ENCODE measurements around the gene FUT9. TPM values are rescaled to one million over a fixed set of nuclear protein-coding genes. Genes with fewer than 3 reads are reported as not detected.
"Not testable (repeated sequence)": the region's sequence is repeated elsewhere in the genome, so short reads cannot be mapped to it uniquely, and the experiment has no call there.

FUT9 gene
- total RNA-seq, 1 donor from 2014 or later = not detected

DNA sequence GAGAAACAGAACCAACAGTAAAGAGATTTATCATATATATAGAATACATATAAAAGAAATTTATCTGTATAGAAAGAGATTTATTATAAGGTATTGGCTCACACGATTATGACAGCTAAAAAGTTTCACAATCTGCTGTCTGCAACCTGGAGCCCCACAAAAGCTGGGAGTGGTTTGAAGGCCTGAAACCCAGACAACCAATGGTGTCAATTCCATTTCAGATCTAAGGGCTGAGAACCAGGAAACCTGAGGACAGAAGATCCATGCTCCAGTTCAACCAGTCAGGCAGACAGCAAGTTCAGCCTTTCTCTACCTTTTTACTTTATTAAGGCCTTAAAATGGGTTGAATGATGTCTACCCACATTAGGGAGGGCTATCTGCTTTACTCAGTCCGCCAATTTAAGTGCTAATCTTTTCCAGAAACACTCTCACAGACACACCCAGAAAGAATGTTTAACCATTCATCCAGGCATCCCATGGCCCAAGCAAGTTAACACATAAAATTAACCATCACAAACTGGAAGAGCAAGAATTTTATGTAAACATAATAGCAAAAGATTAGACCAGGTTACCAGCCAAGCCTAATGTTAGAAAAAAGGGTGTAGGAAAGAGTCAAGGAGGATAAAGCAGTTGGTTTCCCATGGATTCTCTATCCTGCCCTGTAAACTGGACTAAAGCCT, 170.9 kb downstream of the FUT9 start:
- ATAC-seq = no peak

DNA sequence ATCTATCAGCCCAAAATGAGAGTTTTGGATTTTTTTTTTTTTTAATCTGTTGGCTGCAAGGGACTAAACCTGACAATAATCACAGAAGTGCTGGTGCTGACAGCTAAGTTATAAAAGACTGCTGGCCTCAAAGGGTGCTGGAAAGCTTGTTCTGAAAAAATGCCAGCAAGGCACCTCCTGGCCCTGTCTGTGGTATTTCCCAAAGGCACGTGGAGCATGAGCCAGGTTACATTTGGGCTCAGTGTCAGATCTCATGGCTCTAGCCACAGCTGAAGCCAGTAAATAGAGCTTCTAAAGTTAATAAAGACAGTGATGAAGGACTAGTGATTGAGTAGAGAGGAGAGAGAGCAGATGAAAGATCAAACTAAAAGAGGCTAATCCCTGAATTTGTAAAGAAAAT, 178.9 kb downstream of the FUT9 start:
- no peak for ATAC-seq

DNA sequence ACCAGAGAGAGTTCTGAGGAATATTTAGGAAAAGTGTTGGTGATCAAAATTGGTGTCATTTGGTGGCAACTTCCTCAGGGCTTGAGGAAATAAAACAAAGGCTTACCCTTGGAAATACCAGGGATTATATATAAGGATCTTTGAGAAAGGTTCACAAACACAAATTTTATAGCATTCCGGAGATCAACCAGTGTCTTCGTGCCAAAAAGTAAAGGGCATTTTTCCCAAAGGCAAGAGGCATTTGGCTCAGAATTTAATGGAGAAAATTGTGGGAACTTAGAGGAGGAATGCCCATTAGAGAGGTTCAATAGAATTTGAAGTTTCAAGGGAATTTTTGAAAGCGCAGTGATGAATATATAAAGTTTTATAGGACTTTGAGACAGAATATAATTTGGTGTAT, 179.5 kb downstream of the FUT9 start:
- ATAC-seq = no peak

DNA sequence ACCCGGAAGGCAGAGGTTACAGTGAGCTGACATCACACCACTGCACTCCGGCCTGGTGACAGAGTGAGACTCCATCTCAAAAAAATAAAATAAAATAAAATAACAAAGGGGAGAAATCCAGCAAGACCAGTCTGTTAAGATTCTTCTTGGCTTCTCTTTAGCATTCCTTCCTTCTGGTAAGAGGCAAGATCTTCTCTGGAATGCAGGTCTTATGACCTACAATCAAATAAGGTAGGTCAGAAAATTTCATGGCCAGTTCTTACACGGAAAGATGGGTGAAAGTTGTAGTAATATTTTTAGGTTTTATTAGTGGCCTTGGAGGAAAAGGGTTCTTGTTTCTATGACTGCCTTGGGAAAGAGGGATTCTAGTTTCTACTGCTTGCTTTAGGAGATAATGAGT, 180.9 kb downstream of the FUT9 start:
- no peak for ATAC-seq

DNA sequence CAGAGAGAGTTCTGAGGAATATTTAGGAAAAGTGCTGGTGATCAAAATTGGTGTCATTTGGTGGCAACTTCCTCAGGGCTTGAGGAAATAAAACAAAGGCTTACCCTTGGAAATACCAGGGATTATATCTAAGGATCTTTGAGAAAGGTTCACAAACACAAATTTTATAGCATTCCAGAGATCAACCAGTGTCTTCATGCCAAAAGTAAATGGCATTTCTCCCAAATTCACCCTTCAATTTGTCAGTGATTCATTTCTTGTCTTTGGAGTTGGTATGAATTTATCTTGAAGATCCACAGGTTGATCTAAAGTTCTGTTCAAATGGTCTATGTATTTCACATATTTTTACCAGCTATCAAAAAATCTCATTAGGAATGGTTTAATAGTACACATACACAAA, 181.5 kb downstream of the FUT9 start:
- no peak for ATAC-seq

DNA sequence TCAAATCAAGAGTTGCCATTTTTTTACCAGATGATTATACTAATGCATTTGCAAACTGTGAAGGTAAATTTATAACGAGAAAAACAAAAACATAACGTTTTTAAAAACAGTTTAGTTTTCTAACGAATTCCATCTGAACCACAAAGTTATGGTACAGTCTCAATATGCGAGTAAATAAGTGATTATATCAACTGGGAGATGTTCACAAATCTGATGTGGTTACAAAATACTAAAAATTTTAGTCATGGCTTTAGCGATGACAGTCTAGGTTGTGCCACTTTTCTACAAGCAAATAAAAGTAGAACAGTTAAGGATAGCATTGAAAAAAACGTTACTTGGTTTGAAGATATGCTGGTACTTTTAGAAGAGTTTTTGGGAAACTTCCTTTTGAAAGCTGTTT, 186.8 kb downstream of the FUT9 start:
- no peak for ATAC-seq

DNA sequence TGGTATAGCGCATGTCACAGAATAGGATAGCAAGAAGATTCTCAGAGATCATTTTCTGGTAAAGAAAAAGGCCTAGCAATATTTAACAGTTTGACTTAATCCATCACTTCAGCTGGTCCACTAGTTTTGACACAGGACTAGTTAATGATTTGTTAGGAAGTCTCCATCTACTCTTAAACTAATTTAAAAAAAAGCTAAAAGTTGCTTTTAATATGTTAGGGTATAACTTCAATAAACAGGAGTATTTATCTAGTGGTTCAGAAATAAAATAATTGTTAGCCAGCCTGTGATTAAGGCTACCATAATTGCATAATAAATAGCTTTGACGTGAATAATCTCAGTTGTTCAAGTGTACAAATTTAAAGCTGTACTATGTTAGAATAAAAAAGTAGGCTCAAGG, 195.6 kb downstream of the FUT9 start:
- ATAC-seq = no peak

DNA sequence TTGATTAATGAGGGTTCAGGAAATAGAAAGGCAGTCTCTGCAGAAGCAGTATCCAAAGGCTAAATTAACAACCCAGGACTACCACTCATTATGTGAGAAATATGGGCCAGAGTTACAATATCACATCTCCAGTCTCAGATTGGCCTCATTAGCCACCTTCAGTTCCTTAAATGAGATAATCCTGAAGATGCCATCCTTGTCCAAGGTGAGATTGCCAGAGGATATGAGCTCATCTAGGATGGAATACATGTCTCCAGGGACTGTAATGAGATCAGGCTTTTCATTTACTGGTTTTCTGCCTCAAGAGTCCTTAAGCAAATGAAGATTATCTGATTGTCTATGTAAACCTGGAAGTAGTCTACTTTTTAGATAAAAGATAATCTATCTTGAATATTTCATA, 196.3 kb downstream of the FUT9 start:
- ATAC-seq = no peak

DNA sequence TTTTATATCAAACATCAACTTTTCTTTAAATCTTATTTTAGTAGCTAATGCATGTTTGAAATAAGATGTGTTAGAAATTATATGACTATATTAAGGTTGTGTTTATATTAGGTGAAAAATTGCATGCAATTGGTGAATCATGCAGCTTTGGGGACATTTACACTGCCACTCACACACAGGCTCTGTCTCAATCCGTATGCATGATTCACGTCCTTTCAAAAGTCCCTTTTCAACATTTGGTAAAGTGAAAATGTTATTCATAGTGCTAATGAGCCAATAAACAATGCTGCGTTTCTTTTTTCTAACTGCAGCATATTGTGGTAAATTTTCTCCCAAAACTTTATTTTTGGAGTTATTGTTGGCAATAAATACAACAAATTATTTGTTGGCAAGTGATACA, 198.0 kb downstream of the FUT9 start:
- ATAC-seq = no peak

DNA sequence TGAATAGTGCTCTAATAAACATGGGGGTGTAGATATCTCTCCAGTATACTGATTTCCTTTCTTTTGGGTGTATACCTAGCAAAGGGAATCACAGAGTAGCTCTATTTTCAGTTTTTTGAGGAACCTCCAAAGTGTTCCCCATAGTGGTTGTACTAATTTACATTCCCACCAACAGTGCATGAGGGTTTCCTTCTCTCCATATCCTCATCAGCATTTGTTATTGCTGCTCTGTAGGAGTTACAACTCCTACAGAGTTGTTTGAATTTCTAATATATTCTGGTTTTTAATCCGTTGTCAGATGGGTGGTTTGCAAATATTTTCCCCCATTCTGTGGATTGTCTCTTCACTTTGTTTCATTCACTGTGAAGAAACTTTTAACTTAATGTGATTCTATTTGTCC, 207.9 kb downstream of the FUT9 start:
- no peak for ATAC-seq

DNA sequence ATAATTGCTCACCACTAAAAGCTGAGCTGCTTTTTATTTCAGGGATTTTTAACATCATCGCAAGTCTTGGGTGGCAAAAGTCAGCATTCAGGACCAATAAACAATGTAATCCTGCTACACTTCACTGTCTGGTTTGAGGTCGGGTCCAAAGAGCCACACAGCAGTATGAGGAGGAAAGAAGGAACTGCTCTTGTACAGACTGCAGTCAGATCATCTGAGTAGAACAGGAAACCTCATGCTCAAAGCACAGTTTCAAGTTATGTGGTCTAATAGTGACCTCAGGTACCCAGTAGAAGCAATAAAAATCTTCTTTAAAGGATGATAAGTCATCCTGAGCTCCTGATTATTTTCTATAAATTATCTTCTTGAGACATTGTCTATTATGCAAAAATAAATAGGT, 211.4 kb downstream of the FUT9 start:
- no peak for ATAC-seq

DNA sequence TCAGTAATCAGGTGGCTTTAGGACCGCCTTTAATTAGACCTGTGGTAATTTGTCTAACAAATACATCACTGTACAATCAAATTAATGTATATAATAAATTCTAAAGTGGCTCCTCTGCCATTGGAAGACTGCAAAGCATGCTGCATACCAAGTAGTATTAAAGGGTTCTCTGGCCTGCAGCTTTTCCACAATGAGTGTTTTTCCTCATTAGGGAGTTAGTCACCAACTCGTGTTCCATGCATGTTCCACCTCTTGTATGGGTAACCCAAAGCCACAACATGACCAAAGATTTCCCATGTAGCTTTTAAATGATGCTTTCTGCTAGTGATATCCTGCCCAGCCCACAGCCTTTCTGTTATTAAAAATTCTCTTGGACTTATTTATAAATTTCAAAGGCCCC, 218.7 kb downstream of the FUT9 start:
- no peak for ATAC-seq

DNA sequence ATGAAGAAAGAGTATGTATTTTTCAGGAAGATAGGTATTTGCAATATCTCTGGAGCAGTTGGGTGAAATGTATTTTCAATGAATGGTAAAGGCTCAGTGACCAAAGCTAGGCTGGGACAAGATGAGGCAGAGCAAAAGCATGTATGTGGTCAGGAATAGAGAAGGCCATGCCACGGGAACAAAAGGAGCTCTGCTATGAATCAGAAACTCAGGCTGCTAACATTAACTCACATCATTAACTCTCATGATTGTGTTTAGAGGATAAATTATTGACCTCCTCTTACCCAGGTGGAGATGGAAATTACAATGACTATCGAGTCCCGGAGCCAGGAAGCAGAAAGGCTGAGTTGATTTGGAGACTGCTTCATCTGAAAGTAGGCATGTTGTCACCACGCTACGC, 220.2 kb downstream of the FUT9 start:
- no peak for ATAC-seq

DNA sequence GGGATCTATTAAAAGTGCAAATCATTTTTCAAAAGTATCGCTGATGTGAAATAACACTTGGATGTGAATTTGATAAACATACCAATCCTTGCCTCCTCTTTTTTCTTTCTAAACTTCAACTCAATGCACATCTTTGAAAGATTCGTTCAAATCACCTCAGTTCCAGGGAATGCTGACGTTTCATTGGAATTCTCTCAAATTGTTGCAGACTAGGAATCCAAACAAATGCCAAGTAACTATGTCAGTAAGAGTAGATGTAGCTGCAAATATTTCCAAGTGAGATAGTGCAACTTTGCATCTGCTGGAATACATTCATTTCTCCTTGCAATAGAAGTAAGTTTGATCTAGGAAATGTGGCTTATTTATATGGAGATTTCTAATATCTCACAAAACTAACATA, 220.7 kb downstream of the FUT9 start:
- no peak for ATAC-seq

DNA sequence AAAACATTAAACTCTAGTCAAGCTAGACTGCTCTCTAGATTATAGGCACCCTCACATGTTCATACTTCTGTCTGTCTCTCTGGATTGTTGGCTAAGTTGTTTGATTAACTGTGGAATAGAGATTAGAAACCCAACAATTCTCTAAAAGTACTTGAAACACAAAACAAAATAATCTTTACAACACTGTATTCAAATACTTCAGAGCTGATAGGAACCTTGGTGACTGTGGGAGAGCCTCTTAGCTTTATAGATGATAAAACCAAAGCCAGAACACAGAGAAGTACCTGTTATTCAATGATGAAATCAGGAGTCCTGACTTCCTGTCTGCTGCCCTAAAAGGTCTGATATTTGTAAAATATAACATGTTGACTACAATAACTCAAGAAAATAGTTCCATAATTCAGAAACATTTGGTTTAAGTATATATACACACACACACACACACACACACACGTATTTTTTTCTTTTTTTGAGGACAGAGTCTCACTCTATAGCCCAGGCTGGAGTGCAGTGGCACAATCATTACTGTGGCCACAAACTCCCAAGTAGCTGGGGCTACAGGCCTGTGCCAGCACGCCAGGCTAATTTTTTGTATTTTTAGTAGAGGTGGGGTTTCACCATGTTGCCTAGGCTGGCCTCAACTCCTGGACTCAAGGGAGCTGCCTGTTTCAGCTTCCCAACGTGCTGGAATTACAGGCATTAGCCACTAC, 222.0 kb downstream of the FUT9 start:
- no peak for ATAC-seq

DNA sequence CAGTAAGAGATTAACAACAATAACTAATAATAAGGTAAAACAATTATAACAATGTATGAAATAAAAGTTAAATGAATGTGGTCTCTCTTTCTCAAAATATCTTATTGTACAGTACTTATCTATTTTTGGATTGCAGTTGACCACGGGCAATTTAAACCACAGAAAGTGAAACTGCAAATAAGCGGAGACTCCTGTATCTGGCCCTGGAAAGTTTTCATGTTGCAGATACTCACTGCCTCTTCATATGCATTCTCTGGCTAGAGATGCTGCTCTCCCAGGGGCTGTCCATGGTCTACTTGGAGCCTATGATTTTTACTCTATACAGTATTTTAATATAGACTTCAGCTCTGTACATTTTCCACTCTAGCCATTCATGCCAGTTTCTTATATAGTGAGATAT, 230.8 kb downstream of the FUT9 start:
- ATAC-seq = no peak

DNA sequence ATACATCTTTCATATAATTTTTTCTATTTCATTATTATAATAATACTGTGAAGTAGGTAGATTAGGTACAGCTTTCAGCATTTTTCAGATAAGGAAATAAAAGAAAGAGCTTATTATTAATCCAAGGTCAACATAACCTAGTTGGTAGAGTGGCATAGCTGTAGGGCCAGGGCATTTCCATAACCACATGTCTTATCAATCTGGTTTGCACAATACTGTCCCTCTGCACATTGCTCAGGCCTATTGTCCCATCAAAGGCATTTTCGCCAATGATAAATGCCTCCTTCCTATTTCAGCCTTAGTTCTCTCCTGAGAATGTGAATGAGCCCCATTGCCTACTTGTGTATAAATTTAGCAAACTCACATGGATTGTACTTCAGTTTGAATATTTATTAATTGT, 234.0 kb downstream of the FUT9 start:
- ATAC-seq = no peak

DNA sequence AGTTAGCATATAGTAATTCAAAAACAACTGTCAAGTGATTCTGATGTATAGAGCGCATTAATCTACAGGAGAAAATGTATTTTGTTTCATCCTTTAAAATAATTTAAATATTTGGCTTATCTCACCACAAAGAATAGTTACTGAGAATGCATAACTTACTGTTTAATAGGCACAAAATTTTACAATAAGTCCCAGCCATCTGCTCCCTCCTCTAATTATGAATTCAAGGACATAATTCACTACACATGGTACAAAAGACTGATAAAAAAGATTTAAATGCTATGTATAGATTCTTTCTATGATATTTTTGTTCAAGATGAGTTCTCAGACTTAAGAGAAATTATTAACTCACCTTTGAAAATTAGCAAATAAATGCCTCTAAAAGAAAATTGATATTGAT, 242.0 kb downstream of the FUT9 start:
- no peak for ATAC-seq

DNA sequence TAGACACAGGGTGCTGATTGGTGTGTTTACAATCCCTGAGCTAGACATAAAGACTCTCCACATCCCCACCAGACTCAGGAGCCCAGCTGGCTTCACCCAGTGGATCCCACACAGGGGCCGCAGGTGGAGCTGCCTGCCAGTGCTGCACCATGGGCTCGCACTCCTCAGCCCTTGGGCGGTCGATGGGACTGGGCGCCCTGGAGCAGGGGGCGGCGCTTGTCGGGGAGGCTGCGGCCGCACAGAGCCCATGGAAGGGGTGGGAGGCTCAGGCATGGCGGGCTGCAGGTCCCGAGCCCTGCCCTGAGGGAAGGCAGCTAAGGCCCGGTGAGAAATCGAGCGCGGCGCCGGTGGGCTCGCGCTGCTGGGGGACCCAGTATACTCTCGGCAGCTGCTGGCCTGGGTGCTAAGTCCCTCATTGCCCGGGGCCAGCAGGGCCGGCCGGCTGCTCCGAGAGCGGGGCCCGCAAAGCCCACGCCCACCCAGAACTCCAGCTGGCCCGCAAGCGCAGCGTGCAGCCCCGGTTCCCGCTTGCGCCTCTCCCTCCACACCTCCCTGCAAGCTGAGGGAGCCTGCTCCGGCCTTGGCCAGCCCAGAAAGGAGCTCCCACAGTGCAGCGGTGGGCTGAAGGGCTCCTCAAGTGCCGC, 245.1 kb downstream of the FUT9 start:
- not testable (repeated sequence) for ATAC-seq

Data from esophagus mucosa (tissue), 1 donor.